Activated naive CD8-positive, alpha-beta T cell treated with anti-CD3 and anti-CD28 coated beads for 36 hours (primary cell): ENCODE data around the gene SLC9A6. TPM values are rescaled to one million over a fixed set of nuclear protein-coding genes. Genes with fewer than 3 reads are reported as not detected.
"Not testable (repeated sequence)": the region's sequence is repeated elsewhere in the genome, so short reads cannot be mapped to it uniquely, and the experiment has no call there.

ENCODE experiments used
- DNase-seq: peaks from one replicate; pipeline ENCODE4 v3.0.0; 2021
- H3K27ac Mint-ChIP-seq: one replicate; pipeline ENCODE4 v1.8.0; 2022; ENCODE audit warnings: mild to moderate bottlenecking, moderate library complexity, mixed read lengths
- H3K27me3 Mint-ChIP-seq: one replicate; pipeline ENCODE4 v1.8.0; 2022; ENCODE audit warnings: mild to moderate bottlenecking, mixed read lengths
- H3K36me3 Mint-ChIP-seq: one replicate; pipeline ENCODE4 v1.8.0; 2021; ENCODE audit warnings: mild to moderate bottlenecking, mixed read lengths
- H3K4me1 Mint-ChIP-seq: one replicate; pipeline ENCODE4 v1.8.0; 2021; ENCODE audit warnings: mixed read lengths
- H3K4me3 Mint-ChIP-seq: one replicate; pipeline ENCODE4 v1.8.0; 2022; ENCODE audit warnings: mild to moderate bottlenecking, moderate library complexity, mixed read lengths
- H3K9me3 Mint-ChIP-seq: one replicate; pipeline ENCODE4 v1.8.0; 2022; ENCODE audit warnings: mixed read lengths
- total RNA-seq, 2 experiments: library from RNA; stranded (reverse); gene quantifications; one replicate each; pipeline ENCODE4 v1.2.3, GENCODE V29; 2021

The SLC9A6 gene
- total RNA-seq, 2 experiments from 2014 or later = 10.7 to 11.7 TPM

DNA sequence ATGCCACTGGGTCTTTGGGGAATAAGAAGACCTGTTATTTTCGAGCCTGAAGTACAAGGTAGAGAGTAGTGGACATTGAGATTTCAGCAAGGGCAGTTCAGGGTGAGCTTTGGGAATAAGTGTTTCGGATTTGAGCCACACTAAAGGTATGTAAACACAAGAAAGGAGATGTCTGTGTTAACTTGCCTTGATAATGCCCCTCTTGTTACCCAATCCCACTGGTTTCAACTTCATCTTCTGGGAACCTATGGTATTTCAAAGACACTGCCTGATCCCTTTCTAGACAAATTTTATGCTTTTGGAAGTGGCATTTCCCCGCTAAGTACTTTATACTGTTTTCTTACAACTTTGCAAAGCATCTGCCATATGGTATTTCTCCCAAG is 79.4 kb downstream of the SLC9A6 start:
- Mint-ChIP-seq H3K27me3 (no peaks in the 10 kb centered on the region), H3K4me1 (peaks cover 15% of the 10 kb centered on the region), H3K4me3 (peak overlapping the region; percentile 10), H3K9me3 (no peaks in the 10 kb centered on the region), H3K27ac (peak overlapping the region; percentile 83), H3K36me3 (no peaks in the 10 kb centered on the region)
- DNase-seq = no peak

DNA sequence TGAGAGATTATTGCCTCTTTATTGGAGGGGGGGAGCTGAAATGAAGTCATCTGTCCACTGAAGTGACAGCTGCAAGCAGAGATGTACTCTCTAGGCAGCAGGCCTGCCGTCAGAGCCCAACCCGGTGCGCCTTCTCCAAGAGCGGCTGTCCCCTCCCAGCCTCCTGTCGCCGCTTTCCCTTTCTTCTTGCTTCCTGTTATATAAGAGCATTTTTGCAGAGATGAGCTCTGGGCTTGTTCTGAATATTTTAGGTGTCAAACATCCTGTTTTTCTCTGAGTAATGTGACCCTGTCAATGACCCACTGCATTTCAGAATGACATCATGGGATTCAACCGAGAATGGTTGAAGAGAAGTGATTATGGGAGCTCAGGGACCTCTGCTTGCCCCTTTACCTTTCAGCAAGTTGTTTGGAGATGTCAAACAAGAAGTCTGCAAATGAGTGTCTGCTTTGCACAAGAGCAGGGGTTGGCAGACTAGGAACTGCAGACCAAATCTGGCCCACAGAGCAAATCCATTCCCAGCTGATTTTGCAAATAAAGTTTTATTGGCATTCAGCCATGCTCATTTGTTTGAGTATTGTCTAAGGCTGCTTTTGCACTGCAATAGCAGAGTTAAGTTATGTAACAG is 79.9 kb downstream of the SLC9A6 start:
- Mint-ChIP-seq H3K36me3 (no peaks in the 10 kb centered on the region), H3K4me3 (peak overlapping the region; percentile 10), H3K4me1 (peaks cover 17% of the 10 kb centered on the region), H3K27me3 (no peaks in the 10 kb centered on the region), H3K9me3 (no peaks in the 10 kb centered on the region), H3K27ac (peak overlapping the region; percentile 83)
- peak; percentile 4 for DNase-seq

DNA sequence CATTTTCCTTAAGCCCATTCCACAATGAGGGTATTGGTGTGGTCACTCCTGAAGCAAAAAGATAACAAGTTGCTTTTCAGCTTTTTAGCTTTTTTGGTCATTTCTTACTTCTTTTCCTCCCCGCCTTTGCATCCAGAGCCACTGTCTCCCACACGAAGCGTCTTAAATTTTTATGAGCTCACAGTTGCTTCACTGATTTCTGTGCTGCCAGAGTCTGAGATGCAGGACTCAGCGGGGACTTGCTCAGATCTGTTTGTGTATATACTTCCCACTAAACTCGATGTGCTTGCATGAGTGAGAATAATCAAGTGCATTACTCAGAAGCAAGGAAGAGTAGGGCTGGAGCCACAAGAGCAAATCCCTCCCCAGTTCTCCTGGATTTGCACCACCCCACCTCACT is 81.9 kb downstream of the SLC9A6 start:
- Mint-ChIP-seq H3K9me3 (no peaks in the 10 kb centered on the region), H3K36me3 (no peaks in the 10 kb centered on the region), H3K4me1 (peaks cover 26% of the 10 kb centered on the region), H3K4me3 (no peak overlapping the region), H3K27ac (no peak overlapping the region), H3K27me3 (no peaks in the 10 kb centered on the region)
- no peak for DNase-seq

DNA sequence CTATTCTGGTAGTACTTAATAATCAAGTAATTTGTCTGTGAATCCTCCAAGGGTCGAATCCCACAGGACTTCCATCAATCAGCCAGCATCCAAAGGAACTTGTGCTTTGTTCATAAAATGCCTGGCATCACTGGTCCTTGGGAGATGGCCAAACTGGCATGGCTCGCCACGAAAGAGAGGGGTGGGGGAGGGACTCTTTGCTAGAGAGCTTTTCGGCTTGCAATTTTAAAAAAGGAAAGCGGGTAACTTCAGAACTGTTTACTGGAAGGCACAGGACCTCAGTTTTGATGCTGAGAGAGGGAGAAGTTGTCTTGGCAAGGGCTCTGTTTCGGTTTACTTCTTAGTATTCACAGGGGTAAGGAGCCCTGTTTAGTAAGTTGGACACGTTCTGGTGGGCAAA is 82.7 kb downstream of the SLC9A6 start:
- H3K36me3 Mint-ChIP-seq = no peaks in the 10 kb centered on the region
- no peak for DNase-seq
- H3K9me3 Mint-ChIP-seq = no peaks in the 10 kb centered on the region
- peaks cover 26% of the 10 kb centered on the region for H3K4me1 Mint-ChIP-seq
- H3K27me3 Mint-ChIP-seq = no peaks in the 10 kb centered on the region
- H3K27ac Mint-ChIP-seq = no peak overlapping the region
- H3K4me3 Mint-ChIP-seq = no peak overlapping the region

DNA sequence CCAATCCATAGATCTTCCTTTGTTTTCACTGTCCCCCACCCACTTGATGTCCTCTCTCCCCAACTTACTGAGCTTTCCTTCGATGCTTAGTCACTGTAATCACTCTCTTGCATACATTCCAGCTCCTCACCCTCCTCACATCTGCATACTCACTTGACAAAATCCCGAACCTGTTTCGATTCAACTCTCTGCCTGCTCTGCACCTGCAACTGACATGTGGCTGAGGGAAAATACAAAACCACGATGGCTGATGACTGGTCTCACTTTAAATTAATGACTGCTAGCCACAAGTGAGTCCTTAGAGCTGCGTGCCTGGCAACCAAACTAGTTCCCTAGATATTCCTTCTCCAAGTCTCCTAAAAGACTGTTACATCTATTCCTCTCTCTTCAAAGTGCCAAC is 91.7 kb downstream of the SLC9A6 start:
- DNase-seq = no peak

DNA sequence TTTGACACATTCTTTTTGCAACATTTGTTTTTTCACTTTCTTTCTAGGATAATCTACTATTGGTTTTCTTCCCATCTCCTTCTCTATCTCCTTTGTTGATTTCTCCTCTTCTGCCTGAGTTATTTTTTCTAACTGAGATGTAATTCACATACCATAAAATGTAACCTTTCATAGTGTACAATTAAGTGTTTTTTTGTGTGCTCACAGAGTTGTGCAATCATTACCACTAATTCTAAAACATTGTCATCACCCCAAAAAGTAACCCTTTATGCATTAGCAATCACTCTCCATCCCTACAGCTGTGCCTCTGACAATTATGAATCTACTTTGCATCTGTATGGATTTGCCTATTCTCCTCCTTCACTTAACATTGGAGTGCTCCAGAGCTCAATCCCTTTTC is 95.5 kb downstream of the SLC9A6 start:
- Mint-ChIP-seq H3K9me3 (no peaks in the 10 kb centered on the region), H3K27me3 (peaks cover 4% of the 10 kb centered on the region), H3K27ac (no peak overlapping the region), H3K36me3 (no peaks in the 10 kb centered on the region), H3K4me1 (no peaks in the 10 kb centered on the region), H3K4me3 (no peak overlapping the region)
- no peak for DNase-seq

More for the DNA sequence above, 91.7 kb downstream of the SLC9A6 start:
- peaks cover 4% of the 10 kb centered on the region for H3K27me3 Mint-ChIP-seq
- no peaks in the 10 kb centered on the region for H3K4me1 Mint-ChIP-seq
- H3K9me3 Mint-ChIP-seq = no peaks in the 10 kb centered on the region
- H3K36me3 Mint-ChIP-seq = no peaks in the 10 kb centered on the region
- H3K4me3 Mint-ChIP-seq = no peak overlapping the region
- no peak overlapping the region for H3K27ac Mint-ChIP-seq

DNA sequence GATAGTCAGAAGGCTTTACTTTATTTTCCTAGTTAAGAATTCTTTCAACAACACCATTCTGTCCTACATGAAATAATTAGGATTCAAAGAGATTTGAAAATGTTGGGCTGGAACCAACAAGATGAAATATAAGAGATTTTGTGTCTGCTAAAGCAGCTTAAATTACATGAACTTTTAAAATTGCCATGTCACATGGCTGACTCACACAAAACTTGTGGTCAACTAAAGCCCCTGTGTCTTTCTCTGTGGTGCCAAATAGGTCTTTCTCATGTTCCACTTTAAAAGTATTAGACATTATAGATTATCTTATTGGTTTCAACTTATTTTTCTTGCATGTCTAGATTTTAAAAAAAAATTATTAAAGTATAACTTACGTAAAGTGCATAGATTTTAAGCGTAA is 101.3 kb downstream of the SLC9A6 start:
- Mint-ChIP-seq H3K36me3 (no peaks in the 10 kb centered on the region), H3K27ac (no peak overlapping the region), H3K9me3 (no peaks in the 10 kb centered on the region), H3K4me1 (no peaks in the 10 kb centered on the region), H3K4me3 (no peak overlapping the region), H3K27me3 (no peaks in the 10 kb centered on the region)
- DNase-seq = no peak

DNA sequence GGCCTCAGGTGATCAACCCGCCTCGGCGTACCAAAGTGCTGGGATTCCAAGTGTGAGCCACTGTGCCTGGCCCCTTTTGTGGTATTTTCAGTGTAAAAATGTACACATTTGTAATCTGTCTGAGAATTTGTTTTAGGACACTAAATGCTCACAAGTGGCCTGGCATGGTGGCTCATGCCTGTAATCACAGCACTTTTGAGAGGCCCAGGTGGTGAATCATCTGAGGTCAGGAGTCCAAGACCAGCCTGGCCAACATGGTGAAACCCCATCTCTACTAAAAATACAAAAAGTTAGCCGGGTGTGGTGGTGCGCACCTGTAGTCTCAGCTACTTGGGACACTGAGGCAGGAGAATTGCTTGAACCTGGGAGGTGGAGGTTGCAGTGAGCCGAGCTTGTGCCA is 106.7 kb downstream of the SLC9A6 start:
- not testable (repeated sequence) for H3K27me3 Mint-ChIP-seq, H3K4me3 Mint-ChIP-seq, H3K4me1 Mint-ChIP-seq, H3K27ac Mint-ChIP-seq, H3K9me3 Mint-ChIP-seq, DNase-seq, H3K36me3 Mint-ChIP-seq

DNA sequence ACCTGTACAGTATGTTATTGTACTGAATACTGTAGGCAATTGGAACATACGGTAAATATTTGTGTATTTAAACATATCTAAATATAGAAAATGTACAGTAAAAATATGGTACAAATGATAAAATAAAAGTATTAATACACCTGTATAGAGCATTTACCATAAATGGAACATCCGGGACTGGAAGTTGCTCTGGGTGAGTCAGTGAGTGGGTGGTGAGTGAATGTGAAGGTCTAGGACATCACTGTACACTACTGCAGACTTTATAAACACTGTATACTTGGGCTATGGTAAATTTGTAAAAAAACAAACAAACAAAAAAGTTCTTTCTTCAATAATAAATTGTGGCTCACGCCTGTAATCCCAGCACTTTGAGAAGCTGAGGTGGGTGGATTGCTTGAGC is 109.7 kb downstream of the SLC9A6 start:
- no peaks in the 10 kb centered on the region for H3K36me3 Mint-ChIP-seq
- no peaks in the 10 kb centered on the region for H3K27me3 Mint-ChIP-seq
- H3K4me1 Mint-ChIP-seq = no peaks in the 10 kb centered on the region
- H3K4me3 Mint-ChIP-seq = no peak overlapping the region
- H3K9me3 Mint-ChIP-seq = no peaks in the 10 kb centered on the region
- no peak for DNase-seq
- H3K27ac Mint-ChIP-seq = no peak overlapping the region

Other genes starting within 250 kb of the SLC9A6 start
- gene CT45A3, start 217.2 kb upstream of the SLC9A6 start, total RNA-seq = not detected
- gene CT45A5, start 199.9 kb upstream of the SLC9A6 start, total RNA-seq = not detected
- not detected for gene CT45A6, start 182.6 kb upstream of the SLC9A6 start, total RNA-seq
- gene CT45A2, start 165.4 kb upstream of the SLC9A6 start, total RNA-seq = not detected
- not detected for gene CT45A7, start 148.2 kb upstream of the SLC9A6 start, total RNA-seq
- not detected for gene CT45A8, start 130.9 kb upstream of the SLC9A6 start, total RNA-seq
- gene CT45A9, start 113.6 kb upstream of the SLC9A6 start, total RNA-seq = not detected
- gene CT45A10, start 92.0 kb upstream of the SLC9A6 start, total RNA-seq = not detected
- gene SAGE1, start 91.7 kb upstream of the SLC9A6 start, total RNA-seq = not detected
- 10 to 100 TPM; 20.4 to 20.5 TPM for gene MMGT1, start 11.4 kb upstream of the SLC9A6 start, total RNA-seq
- 10 to 100 TPM; 12.0 to 15.5 TPM for gene FHL1, start 162.1 kb downstream of the SLC9A6 start, total RNA-seq